Measurements from ENCODE around the gene IGFLR1. TPM values are rescaled to one million over a fixed set of nuclear protein-coding genes. Genes with fewer than 3 reads are reported as not detected.

IGFLR1 gene
- total RNA-seq, 2 experiments from 2014 or later: 79.2 to 80.6 TPM

DNA sequence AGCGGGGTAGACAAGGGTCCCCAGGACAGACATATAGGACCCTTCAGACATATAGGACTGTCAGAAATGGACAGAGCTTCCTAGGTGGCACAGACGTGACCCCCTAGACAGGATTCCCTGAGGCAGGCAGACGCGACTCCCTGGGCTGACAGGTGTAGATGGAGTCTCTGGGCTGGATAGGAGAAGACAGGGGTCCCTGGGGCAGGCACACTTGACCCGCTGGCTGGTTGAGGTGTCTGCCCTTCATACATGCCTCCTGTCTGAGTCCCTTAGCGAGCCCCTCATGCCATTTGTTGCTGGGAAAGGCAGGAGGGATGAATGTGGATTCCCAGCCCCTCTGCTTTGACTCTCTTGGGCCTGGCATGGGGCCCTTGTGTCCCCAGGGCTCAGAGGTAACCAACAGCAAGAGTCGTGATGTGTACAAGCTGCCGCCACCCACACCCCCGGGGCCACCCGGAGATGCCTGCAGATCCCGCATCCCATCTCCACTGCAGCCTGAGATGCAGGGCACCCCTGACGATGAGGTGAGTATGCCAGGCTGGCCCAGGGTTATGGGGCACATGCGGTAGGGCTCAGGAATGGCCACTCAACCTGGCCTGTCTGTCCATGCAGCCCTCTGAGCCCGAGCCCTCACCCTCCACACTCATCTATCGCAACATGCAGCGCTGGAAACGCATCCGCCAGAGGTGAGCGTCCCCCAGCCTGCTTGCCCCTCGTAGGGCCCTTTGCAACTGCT lies 11.6 kb upstream of the IGFLR1 start:
- no peak for DNase-seq
- Mint-ChIP-seq H3K27ac (no peak overlapping the region), H3K4me3 (no peak overlapping the region), H3K27me3 (peaks cover 17% of the 10 kb centered on the region), H3K9me3 (no peaks in the 10 kb centered on the region), H3K4me1 (peaks cover 26% of the 10 kb centered on the region), H3K36me3 (peaks cover 20% of the 10 kb centered on the region)

DNA sequence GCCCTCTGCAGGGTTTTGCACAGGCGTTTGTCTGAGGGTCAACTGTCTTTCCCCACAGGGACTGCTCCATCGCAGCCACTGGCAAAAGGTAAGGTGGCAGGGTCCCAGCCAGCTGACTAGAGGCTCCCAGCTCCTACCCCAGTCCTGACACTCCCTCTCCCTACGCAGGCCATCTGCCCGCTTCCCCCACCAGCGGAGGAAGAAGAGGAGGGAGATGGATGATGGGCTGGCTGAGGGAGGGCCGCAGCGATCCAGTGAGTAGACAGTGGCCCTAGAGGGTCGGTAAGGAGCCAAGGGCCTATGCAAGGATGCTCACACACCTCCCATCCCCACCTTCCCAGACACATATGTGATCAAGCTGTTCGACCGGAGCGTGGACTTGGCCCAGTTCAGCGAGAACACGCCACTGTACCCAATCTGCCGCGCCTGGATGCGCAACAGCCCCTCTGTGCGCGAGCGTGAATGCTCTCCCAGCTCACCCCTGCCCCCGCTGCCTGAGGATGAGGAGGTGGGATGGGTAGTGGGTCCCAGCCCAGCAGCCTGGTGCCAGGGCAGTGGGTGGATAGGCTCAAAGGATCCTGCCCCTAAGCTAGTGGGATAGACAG lies 10.6 kb upstream of the IGFLR1 start:
- Mint-ChIP-seq H3K4me3 (no peak overlapping the region), H3K9me3 (no peaks in the 10 kb centered on the region), H3K27me3 (peaks cover 16% of the 10 kb centered on the region), H3K27ac (no peak overlapping the region), H3K4me1 (peaks cover 28% of the 10 kb centered on the region), H3K36me3 (peaks cover 22% of the 10 kb centered on the region)
- no peak for DNase-seq

DNA sequence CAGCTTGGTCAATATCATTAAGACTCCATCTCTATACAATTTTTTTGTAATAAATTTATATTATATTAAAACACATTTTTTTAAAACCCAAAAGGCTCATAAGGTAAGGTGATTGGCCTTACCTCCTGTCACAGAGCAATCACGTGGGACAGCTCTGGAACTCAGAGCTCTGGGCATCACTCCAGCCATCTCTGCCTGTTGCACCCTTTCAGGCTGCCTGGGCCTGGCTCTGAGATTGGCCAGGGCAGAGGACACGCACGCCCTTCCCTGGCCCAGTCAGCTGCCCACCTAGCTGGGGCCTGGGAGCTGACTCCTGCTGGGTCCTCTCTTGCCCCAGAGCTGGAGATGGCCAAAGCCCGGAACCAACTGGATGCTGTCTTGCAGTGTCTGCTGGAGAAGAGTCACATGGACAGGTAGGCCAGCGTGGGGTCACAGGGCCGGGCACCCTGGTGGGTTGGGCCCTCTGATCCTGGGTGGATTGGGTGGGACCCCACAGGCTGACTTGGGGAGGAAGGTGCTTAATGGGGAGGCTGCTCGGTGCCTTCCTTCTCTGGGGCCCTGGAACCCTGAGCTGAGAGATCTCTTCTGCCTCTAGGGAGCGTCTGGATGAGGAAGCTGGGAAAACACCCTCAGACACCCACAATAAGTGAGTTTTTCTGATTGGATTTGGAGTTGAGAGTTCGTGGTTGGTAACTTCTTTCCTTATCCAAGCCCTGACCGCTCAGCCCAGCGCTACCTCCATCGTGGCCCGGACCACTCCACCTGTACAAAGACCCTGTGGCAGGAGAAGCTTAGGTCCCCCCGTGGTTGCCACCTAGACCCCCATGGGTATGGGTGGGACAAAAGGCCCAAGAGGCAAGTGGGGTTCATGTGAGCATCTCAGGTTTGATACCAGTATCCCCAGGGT lies 9.8 kb upstream of the IGFLR1 start:
- peaks cover 27% of the 10 kb centered on the region for H3K4me1 Mint-ChIP-seq
- no peak for DNase-seq
- H3K4me3 Mint-ChIP-seq: no peak overlapping the region
- peaks cover 14% of the 10 kb centered on the region for H3K27me3 Mint-ChIP-seq
- H3K9me3 Mint-ChIP-seq: no peaks in the 10 kb centered on the region
- H3K27ac Mint-ChIP-seq: no peak overlapping the region
- H3K36me3 Mint-ChIP-seq: peaks cover 23% of the 10 kb centered on the region

DNA sequence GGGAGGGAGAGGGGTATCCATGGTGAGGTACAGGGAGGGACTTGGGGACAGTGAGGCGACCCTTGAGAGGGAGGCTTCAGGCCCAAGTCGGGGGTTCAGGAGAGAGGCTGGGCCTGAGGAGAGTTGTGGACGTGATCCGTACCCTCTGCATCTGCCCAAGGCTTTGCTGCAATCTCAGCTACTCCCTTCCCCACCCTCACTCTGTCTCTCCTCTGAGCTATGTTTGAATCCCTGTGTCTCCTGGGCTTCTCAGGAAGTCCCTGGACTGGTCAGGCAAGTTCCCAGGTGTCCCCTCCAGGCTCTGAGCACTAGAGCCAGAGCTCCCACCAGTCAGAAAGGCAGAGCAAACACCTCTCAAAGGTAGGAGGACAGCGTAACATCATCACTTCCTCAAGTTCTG lies 7.9 kb upstream of the IGFLR1 start:
- H3K9me3 Mint-ChIP-seq: no peaks in the 10 kb centered on the region
- H3K27me3 Mint-ChIP-seq: peaks cover 6% of the 10 kb centered on the region
- H3K4me1 Mint-ChIP-seq: peaks cover 29% of the 10 kb centered on the region
- no peak for DNase-seq
- H3K36me3 Mint-ChIP-seq: peaks cover 16% of the 10 kb centered on the region
- no peak overlapping the region for H3K4me3 Mint-ChIP-seq
- H3K27ac Mint-ChIP-seq: no peak overlapping the region

DNA sequence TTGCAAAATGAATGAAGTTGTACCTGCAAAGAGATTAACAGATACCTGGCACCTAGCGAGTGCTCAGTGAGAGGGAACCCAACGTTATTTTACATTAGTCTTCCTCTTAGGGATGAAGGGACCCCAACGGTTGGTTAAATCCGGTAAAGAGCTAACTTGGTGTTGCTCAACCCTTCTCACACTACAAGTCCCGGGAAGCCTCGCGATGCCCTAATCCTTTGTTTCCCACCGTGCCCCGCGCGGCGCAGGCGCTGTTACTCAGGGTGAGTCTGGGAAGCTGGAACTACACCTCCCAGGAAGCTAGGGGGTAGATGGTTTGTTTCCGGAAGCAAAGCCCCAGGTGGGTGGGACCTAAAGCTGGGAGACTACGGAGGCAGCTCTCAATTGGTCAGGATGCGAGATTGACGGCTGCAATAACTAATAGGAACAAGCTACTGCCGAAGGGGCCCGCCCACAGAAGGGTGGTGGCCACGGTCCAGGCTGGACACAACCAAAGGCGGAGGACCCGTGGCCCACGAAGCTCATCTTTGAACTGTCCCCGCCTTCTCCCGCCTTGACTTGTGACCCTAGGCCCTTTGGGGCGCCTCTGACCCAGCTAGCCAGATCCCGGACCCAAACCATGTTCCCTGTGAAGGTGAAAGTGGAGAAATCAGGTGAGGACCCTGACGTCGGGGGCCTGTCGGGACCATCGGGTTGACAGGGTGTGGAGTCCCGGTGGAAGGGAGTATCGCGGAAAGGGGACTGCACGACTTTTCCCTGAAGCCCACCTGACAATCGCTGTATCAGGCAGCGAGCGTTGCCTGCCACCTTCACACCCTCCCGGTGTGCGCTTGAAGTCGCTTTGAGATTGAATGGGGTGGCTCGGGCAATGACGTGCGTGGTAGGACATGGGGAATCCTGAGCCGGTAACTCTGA lies 6.1 kb upstream of the IGFLR1 start, which contains the start of gene LIN37:
Gene LIN37 (plus strand): TSS at position 471 of the 915 bp plus-strand sequence. CDS start 149 bp downstream, at position 620.
- H3K9me3 Mint-ChIP-seq: no peaks in the 10 kb centered on the region
- no peaks in the 10 kb centered on the region for H3K27me3 Mint-ChIP-seq
- H3K4me1 Mint-ChIP-seq: peaks cover 37% of the 10 kb centered on the region
- H3K27ac Mint-ChIP-seq: peak within 1 kb of the TSS; percentile 94
- peaks cover 15% of the 10 kb centered on the region for H3K36me3 Mint-ChIP-seq
- H3K4me3 Mint-ChIP-seq: peak within 1 kb of the TSS; percentile 97
- DNase-seq: peak; percentile 97

DNA sequence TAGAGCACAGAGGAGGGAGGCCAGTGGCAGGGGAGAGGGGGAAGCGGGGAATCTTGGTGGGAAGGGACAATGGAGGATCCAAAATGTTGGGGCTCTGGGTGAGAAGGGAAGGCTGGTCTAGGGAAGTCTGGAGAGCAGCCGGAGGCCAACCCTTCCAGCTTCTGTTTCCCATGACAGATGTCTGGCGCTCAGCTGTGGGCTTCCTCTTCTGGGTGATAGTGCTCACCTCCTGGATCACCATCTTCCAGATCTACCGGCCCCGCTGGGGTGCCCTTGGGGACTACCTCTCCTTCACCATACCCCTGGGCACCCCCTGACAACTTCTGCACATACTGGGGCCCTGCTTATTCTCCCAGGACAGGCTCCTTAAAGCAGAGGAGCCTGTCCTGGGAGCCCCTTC lies 4.3 kb upstream of the IGFLR1 start:
- peak overlapping the region; percentile 85 for H3K4me3 Mint-ChIP-seq
- no peaks in the 10 kb centered on the region for H3K27me3 Mint-ChIP-seq
- H3K9me3 Mint-ChIP-seq: no peaks in the 10 kb centered on the region
- peaks cover 49% of the 10 kb centered on the region for H3K4me1 Mint-ChIP-seq
- peak overlapping the region; percentile 99 for H3K27ac Mint-ChIP-seq
- DNase-seq: no peak
- H3K36me3 Mint-ChIP-seq: peaks cover 30% of the 10 kb centered on the region

DNA sequence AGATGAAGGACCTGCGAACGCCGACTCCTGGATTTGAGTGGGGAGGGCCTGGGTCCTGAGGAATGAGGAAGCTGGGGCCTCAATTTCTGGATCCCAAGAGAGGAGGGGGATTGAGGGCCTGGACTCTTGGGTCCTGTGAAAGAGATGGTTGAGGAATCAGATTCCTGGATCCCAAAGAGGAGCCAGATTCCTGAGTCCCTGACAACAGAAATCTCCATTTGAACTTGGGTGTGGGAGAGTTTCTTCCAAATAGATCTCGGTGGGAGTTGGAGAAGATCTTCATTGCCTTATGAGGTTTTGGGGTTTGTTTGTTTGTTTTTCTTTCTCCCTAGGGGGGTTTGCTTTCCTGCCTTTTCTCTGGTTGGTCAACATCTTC lies 3.8 kb upstream of the IGFLR1 start:
- DNase-seq: no peak
- Mint-ChIP-seq H3K4me1 (peaks cover 49% of the 10 kb centered on the region), H3K9me3 (no peaks in the 10 kb centered on the region), H3K4me3 (peak overlapping the region; percentile 85), H3K27ac (peak overlapping the region; percentile 99), H3K36me3 (peaks cover 30% of the 10 kb centered on the region), H3K27me3 (no peaks in the 10 kb centered on the region)

DNA sequence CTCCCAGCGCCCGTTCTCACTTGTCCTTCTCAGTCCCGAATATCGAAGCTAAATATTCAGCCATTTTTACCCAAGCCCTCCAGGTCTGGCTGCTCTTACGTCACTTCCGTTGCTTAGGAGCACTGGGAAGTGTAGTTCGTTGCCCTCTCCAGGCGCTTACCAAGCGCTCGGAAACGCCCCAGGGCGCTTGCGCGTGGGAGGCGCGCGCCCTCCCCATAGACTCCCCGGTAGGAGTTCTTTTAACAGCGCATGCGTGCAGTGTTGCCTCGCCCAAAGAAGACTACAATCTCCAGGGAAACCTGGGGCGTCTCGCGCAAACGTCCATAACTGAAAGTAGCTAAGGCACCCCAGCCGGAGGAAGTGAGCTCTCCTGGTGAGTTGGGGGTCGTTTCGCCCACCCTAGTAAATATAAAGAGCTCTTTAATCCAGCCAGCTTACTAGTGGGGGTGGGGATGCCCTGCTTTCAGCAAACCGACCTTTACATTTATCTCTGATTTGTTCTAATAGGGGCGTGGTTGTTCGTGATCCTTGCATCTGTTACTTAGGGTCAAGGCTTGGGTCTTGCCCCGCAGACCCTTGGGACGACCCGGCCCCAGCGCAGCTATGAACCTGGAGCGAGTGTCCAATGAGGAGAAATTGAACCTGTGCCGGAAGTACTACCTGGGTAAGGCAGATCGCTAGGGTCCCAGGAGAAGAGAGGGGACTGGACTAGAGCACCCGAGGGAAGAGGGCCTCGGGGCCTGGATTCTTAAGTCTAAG lies 3.3 kb upstream of the IGFLR1 start, which contains the start of the genes PSENEN and U2AF1L4:
Gene PSENEN (plus strand): TSS at position 324 of the 759 bp plus-strand sequence. CDS start 280 bp downstream, at position 604.
Gene U2AF1L4 (minus strand): TSS at position 91 of the 759 bp plus-strand sequence. CDS start 27 bp downstream, at position 64.
- peak within 1 kb of the TSS; percentile 99 for H3K27ac Mint-ChIP-seq
- no peaks in the 10 kb centered on the region for H3K27me3 Mint-ChIP-seq
- H3K4me3 Mint-ChIP-seq: peak within 1 kb of the TSS; percentile 85
- H3K9me3 Mint-ChIP-seq: no peaks in the 10 kb centered on the region
- peaks cover 36% of the 10 kb centered on the region for H3K36me3 Mint-ChIP-seq
- peak; percentile 97 for DNase-seq
- peaks cover 52% of the 10 kb centered on the region for H3K4me1 Mint-ChIP-seq

DNA sequence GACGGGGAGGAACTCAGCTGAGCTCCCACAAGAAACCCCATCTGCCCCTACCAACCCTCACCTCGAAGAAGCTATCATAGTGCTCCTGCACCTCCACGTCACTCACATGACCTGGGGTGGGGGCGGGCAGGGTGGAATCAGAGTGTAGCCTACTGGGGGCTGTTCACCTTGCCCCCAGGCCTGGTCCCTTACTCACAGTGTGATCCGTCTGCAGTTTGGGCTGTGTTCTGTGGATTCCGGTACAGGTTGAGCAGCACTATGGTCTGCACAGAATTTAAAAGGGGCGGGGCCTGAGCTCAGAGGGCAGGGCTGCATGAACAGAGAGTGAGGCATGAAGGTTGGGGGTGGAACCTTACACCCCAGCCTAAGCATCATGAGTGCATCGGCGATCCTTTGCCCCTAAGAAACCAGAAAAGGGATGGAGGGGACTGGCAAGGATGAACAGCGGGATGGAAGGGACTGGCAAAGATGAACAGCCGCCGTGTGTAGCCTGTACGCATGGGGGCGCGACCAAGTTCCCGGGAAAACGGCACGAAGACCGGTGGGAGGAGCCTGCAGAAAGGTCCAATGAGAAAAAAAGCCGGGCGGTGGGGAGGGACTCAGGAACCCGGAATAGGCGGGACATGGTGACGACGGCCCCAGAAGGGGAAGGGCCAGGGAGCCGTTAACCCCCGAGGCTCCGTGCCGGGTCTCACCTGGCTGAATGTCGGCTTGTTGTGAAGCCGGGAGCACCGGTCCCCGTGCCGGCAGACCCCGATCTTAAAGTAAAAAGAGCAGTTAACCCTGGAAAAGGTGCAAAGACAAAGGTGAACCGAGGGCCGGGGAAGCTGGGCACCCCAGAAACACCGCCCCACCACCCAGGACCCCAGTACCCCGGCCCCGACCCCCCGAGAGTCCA lies 2.4 kb upstream of the IGFLR1 start:
- peak; percentile 90 for DNase-seq
- H3K4me1 Mint-ChIP-seq: peaks cover 47% of the 10 kb centered on the region
- H3K27ac Mint-ChIP-seq: peak overlapping the region; percentile 99

DNA sequence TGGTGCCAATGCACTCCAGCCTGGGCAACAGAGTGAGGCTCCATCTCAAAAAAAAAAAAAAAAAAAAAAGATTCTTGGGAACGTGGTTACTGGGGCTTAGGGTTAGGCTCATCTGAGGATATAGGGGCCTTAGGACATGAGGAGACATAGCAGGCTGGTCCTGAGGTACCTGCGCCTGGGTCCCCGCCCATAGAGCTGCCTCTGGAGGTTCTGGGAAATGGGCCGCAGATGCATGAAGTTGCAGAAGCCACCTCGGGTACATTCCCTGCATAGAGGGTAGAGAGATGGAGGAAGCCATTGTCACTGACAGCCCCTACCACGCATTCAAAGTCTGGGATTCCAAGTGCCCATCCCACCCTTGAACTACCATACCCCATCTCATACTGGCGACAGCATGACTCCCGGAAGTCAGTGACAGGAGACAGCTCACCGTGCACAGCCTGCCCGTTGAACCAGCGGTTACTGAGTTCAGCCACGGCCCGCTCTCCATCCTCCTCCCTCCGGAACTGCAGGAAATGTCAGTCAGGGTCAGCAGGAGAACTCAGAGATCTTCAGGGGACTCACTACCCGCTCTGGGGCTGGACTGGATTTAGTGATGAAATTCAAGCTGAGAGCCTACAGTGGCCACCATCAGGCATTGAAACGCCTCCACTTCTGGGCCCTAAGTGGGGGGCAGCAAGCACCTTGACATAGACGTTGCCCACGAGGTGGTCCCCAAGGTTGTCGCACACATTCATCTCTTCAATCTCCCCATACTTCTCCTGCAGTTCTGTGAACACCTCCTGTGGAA lies 1.6 kb upstream of the IGFLR1 start:
- peak overlapping the region; percentile 99 for H3K27ac Mint-ChIP-seq
- H3K36me3 Mint-ChIP-seq: peaks cover 40% of the 10 kb centered on the region
- H3K4me1 Mint-ChIP-seq: peaks cover 45% of the 10 kb centered on the region
- no peaks in the 10 kb centered on the region for H3K9me3 Mint-ChIP-seq
- H3K4me3 Mint-ChIP-seq: peak overlapping the region; percentile 85
- DNase-seq: no peak
- no peaks in the 10 kb centered on the region for H3K27me3 Mint-ChIP-seq

More for the DNA sequence above, 2.4 kb upstream of the IGFLR1 start:
- Mint-ChIP-seq H3K9me3 (no peaks in the 10 kb centered on the region), H3K36me3 (peaks cover 35% of the 10 kb centered on the region), H3K4me3 (peak overlapping the region; percentile 85), H3K27me3 (no peaks in the 10 kb centered on the region)

DNA sequence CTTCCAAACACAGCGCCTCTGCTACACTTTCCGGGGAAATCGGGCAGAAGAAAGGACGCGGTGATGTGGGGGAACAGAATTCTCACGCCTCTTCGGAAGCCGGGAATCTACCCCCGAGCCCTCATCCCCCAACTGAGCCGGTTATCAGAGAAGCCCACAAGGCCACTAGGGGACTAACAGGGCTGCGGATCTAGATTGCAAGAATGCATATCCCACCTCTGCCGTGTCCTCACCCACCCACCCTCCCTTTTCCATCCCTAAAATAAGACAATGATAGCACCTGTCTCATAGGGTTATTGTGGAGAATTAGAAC lies 1.1 kb downstream of the IGFLR1 start:
- Mint-ChIP-seq H3K9me3 (no peaks in the 10 kb centered on the region), H3K27ac (peak overlapping the region; percentile 99), H3K4me3 (peak overlapping the region; percentile 85), H3K27me3 (no peaks in the 10 kb centered on the region), H3K36me3 (peaks cover 43% of the 10 kb centered on the region), H3K4me1 (peaks cover 47% of the 10 kb centered on the region)
- no peak for DNase-seq

DNA sequence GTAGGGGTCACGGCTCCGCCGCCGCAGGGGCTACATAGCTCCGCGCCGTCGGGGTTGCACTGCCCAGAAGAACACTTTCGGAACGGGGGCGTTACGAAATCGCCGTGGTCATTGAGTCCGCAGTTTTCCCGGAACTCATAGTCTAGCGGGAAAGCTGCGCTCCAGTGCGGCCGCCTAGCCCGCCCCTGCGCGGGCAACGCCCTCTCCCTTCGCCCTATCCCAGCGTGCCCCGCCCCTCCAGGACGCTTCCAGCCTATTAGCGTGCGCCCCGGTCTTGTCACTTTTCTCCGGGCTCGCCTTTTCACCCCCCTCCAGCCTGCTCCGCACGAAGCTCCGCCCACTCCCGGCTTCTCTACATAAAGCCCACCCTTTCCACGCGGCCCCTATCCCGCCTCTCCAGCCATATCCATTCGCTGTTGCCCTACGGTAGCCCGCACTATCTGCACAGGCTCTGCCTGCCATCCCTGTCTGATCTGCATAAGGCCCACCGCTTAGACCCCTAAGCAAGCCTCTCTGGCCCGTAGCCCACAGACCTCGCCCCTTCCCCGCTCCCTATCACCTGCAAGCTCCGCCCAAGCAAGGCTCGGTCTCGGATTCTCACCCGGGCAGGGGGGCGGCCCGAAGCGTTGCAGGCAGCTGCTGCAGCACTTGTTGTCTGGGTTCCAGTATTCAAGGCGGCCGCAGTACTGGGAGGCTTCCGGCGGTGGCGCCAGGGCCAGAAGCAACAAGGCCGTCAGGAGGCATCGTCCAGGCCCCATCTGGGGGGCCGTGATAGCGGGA lies 1.6 kb downstream of the IGFLR1 start:
- H3K36me3 Mint-ChIP-seq: peaks cover 43% of the 10 kb centered on the region
- peak overlapping the region; percentile 85 for H3K4me3 Mint-ChIP-seq
- DNase-seq: peak; percentile 97

More for the DNA sequence above, 1.6 kb downstream of the IGFLR1 start:
- H3K27ac Mint-ChIP-seq: peak overlapping the region; percentile 96
- peaks cover 43% of the 10 kb centered on the region for H3K4me1 Mint-ChIP-seq
- no peaks in the 10 kb centered on the region for H3K27me3 Mint-ChIP-seq
- H3K9me3 Mint-ChIP-seq: no peaks in the 10 kb centered on the region
